Trophoblast cell (in vitro differentiated cells and primary cell): ENCODE measurements around the gene GRPEL2.

Source experiments
- DNase-seq, 2 donors: peaks; one replicate each; pipeline ENCODE4 v3.0.0-alpha.2; 2016
- H2AFZ ChIP-seq: 2 replicates; pipeline ENCODE4 v1.6.1; 2013; ENCODE audit warnings: low read length, moderate library complexity, mild to moderate bottlenecking; ENCODE audit not compliant: insufficient read depth, poor library complexity
- H2AK5ac ChIP-seq: 2 replicates; pipeline ENCODE4 v1.6.1; 2013; ENCODE audit warnings: mild to moderate bottlenecking, low read length
- H2BK120ac ChIP-seq: 2 replicates; pipeline ENCODE4 v1.6.1; 2013; ENCODE audit warnings: low read length, mild to moderate bottlenecking, moderate library complexity; ENCODE audit not compliant: insufficient read depth, poor library complexity
- H2BK12ac ChIP-seq: 2 replicates; pipeline ENCODE4 v1.6.1; 2013; ENCODE audit warnings: mild to moderate bottlenecking, low read length, moderate library complexity
- H2BK5ac ChIP-seq: 2 replicates; pipeline ENCODE4 v1.6.1; 2013; ENCODE audit warnings: low read length, low read depth, moderate library complexity, mild to moderate bottlenecking; ENCODE audit not compliant: poor library complexity
- H3K14ac ChIP-seq: 2 replicates; pipeline ENCODE4 v1.6.1; 2013; ENCODE audit warnings: mild to moderate bottlenecking, low read length
- H3K18ac ChIP-seq: 2 replicates; pipeline ENCODE4 v1.6.1; 2013; ENCODE audit warnings: mild to moderate bottlenecking, low read length
- H3K23ac ChIP-seq: 2 replicates; pipeline ENCODE4 v1.6.1; 2013; ENCODE audit warnings: low read length
- H3K27ac ChIP-seq: 2 replicates; pipeline ENCODE4 v1.5.1; 2013; ENCODE audit warnings: low read depth, mild to moderate bottlenecking, inconsistent platforms, low read length, moderate library complexity
- H3K27me3 ChIP-seq: 2 replicates; pipeline ENCODE4 v1.6.1; 2013; ENCODE audit warnings: inconsistent platforms, mild to moderate bottlenecking, low read length, moderate library complexity; ENCODE audit not compliant: insufficient read depth
- H3K36me3 ChIP-seq, 2 experiments: 1 replicate in 1 of 2; 2 replicates in 1 of 2; pipeline ENCODE4 v1.6.1; 2013; ENCODE audit warnings: low read length in 2 of 2, mild to moderate bottlenecking in 2 of 2, moderate library complexity in 1 of 2; ENCODE audit not compliant: insufficient read depth in 2 of 2, control insufficient read depth in 1 of 2
- H3K4ac ChIP-seq: 2 replicates; pipeline ENCODE4 v1.6.1; 2013; ENCODE audit warnings: low read depth, mild to moderate bottlenecking, low read length, moderate library complexity
- H3K4me1 ChIP-seq, 2 experiments: 1 replicate in 1 of 2; 2 replicates in 1 of 2; pipeline ENCODE4 v1.6.1; 2013; ENCODE audit warnings: low read length in 2 of 2, mild to moderate bottlenecking in 2 of 2, moderate library complexity in 1 of 2; ENCODE audit not compliant: insufficient read depth in 2 of 2, control insufficient read depth in 1 of 2
- H3K4me2 ChIP-seq: 2 replicates; pipeline ENCODE4 v1.6.1; 2013; ENCODE audit warnings: inconsistent platforms, mild to moderate bottlenecking, low read length, moderate library complexity
- H3K4me3 ChIP-seq: 2 replicates; pipeline ENCODE4 v1.5.1; 2013; ENCODE audit warnings: mild to moderate bottlenecking, low read depth, low read length, inconsistent platforms
- H3K79me1 ChIP-seq: one replicate; pipeline ENCODE4 v1.6.1; 2013; ENCODE audit warnings: low read length
- H3K79me2 ChIP-seq: 2 replicates; pipeline ENCODE4 v1.6.1; 2013; ENCODE audit warnings: low read length, mild to moderate bottlenecking; ENCODE audit not compliant: control insufficient read depth, insufficient read depth, poor library complexity
- H3K9ac ChIP-seq: 2 replicates; pipeline ENCODE4 v1.6.1; 2013; ENCODE audit warnings: mild to moderate bottlenecking, low read length
- H3K9me3 ChIP-seq: 2 replicates; pipeline ENCODE4 v1.6.1; 2013; ENCODE audit warnings: low read depth, mild to moderate bottlenecking, control low read depth, inconsistent platforms, low read length; ENCODE audit not compliant: insufficient read depth
- H4K12ac ChIP-seq: 2 replicates; pipeline ENCODE4 v1.6.1; 2013; ENCODE audit warnings: low read depth, mild to moderate bottlenecking, low read length, moderate library complexity
- H4K8ac ChIP-seq: 2 replicates; pipeline ENCODE4 v1.6.1; 2013; ENCODE audit warnings: low read depth, mild to moderate bottlenecking, low read length, moderate library complexity
- H4K91ac ChIP-seq: one replicate; pipeline ENCODE4 v1.6.1; 2013; ENCODE audit warnings: low read depth, mild to moderate bottlenecking, low read length, moderate library complexity
- WGBS: extraction: QIAGEN DNeasy Blood & Tissue Kit; methylation state at CpG from one replicate; pipeline ENCODE4 v1.1.7; 2013; ENCODE audit warnings: missing lambda C conversion rate; ENCODE audit not compliant: insufficient read length, insufficient coverage; ENCODE audit errors: extremely low coverage; 5-methylcytosine and 5-hydroxymethylcytosine counted together

Gene GRPEL2

DNA sequence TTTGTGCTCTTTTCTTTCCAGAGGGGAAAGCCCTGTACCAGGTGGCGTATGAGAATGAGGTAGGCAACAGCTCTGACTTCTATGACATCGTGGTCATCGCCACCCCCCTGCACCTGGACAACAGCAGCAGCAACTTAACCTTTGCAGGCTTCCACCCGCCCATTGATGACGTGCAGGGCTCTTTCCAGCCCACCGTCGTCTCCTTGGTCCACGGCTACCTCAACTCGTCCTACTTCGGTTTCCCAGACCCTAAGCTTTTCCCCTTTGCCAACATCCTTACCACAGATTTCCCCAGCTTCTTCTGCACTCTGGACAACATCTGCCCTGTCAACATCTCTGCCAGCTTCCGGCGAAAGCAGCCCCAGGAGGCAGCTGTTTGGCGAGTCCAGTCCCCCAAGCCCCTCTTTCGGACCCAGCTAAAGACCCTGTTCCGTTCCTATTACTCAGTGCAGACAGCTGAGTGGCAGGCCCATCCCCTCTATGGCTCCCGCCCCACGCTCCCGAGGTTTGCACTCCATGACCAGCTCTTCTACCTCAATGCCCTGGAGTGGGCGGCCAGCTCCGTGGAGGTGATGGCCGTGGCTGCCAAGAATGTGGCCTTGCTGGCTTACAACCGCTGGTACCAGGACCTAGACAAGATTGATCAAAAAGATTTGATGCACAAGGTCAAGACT, 22.8 kb downstream of the GRPEL2 start:
- no peak overlapping the region for H3K18ac ChIP-seq

GRCh38 chr5:149370878-149371277, 25.6 kb downstream of the GRPEL2 start:
- H3K4me2 ChIP-seq, result no peak overlapping the region
- H3K36me3 ChIP-seq, result no peaks in the 10 kb centered on the region
- H2AK5ac ChIP-seq, result no peak overlapping the region
- no peak overlapping the region for H2BK120ac ChIP-seq
- H2BK5ac ChIP-seq, result no peak overlapping the region
- no peaks in the 10 kb centered on the region for H3K79me1 ChIP-seq
- no CpG with 5 or more reads among the region's 2 CpGs for WGBS
- H3K27ac ChIP-seq, result no peak overlapping the region
- no peaks in the 10 kb centered on the region for H3K79me2 ChIP-seq
- H3K14ac ChIP-seq, result no peak overlapping the region
- H4K8ac ChIP-seq, result no peak overlapping the region
- H3K27me3 ChIP-seq, result no peaks in the 10 kb centered on the region
- no peak overlapping the region for H3K4me3 ChIP-seq
- no peak overlapping the region for H4K12ac ChIP-seq
- H3K4me1 ChIP-seq, result peaks cover 3 to 5% of the 10 kb centered on the region in 2 experiments
- no peak for DNase-seq
- H3K4ac ChIP-seq, result no peak overlapping the region
- no peak overlapping the region for H3K18ac ChIP-seq
- no peaks in the 10 kb centered on the region for H3K9me3 ChIP-seq
- no peak overlapping the region for H4K91ac ChIP-seq
- H2BK12ac ChIP-seq, result no peak overlapping the region
- no peak overlapping the region for H3K9ac ChIP-seq
- no peak overlapping the region for H2AFZ ChIP-seq
- H3K23ac ChIP-seq, result no peak overlapping the region

More for the DNA sequence above, 22.8 kb downstream of the GRPEL2 start:
- Histone ChIP-seq H3K4me1 (peaks cover 3 to 5% of the 10 kb centered on the region in 2 experiments), H4K8ac (no peak overlapping the region), H4K12ac (no peak overlapping the region), H3K9ac (no peak overlapping the region), H3K9me3 (no peaks in the 10 kb centered on the region), H3K23ac (no peak overlapping the region), H3K27me3 (no peaks in the 10 kb centered on the region), H3K4ac (no peak overlapping the region), H3K27ac (no peak overlapping the region), H3K79me2 (no peaks in the 10 kb centered on the region), H2AFZ (no peak overlapping the region), H3K36me3 (no peaks in the 10 kb centered on the region), H2BK5ac (no peak overlapping the region), H4K91ac (no peak overlapping the region), H2AK5ac (no peak overlapping the region), H3K4me2 (no peak overlapping the region), H2BK12ac (no peak overlapping the region), H3K4me3 (no peak overlapping the region), H3K79me1 (no peaks in the 10 kb centered on the region), H2BK120ac (no peak overlapping the region), H3K14ac (no peak overlapping the region)
- DNase-seq, result peak in 1 of 2 donors; percentile 24
- WGBS, result no CpG with 5 or more reads among the region's 22 CpGs

DNA sequence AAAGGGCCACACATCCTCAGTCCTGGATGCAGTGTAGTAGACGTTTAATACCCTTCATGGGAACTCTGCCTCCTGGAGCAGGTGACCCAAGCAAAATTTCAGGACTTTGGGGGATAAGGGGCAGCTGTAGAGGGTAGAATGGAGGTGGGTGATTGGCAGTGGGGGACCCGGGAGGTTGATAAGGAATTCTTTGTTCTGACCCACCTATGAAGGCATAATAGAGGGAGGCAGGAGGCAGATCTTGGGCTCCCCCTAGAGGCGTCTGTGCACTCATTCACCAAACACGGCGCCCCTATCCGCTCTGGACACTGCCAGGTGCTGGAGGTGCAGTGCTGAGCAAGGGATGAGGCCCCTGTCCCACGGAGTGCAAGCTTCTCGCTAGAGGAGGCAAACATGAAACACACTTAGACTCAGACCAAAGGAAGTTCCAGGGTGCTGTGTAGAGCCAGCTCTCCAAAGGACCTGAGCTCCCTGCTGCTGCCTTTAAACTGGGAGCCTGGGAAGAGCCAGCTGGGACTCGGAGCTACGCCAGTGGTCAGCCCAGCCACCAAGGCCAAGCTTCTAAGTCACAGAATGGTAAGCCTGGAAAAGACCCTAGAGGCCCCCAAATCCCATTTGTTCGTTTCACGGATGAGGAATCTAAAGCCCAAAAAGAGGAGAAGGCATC, 26.1 kb downstream of the GRPEL2 start:
- no peak overlapping the region for H3K4me3 ChIP-seq
- no CpG with 5 or more reads among the region's 12 CpGs for WGBS

DNA sequence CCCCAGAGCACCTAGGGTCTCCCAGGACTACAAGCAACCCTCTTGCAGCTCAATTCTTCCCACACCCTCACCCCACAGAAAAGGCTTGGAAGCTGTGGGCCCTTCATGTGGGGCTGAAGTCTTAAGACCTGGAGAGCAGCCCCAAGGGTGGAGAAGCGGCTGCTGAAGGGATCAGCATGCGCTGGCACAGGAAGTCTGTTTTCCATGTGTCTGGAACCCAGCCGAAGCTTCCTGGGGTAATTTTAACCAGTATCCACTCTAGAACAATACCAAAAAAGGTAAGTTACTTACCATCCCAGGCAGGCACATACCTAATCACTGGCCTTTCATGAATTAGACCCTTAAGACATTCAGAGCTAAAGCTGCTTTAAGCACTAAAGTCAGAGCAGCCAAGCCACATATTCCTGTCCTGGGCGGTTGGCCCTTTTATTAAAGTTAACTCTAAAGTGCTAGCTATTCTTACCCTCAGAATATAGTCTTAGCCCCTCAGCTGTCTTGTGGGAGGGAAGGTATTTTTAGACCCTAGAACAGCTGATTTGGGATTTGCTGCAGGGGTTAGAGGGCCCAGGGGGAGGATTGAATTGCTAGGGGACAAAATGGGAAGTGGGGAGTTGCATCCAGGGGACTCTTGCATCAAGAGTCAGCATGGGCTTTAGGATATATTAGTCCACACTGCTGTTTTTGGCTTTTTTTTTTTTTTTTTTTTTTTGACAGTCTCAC, 26.9 kb downstream of the GRPEL2 start:
- Histone ChIP-seq H4K91ac (no peak overlapping the region), H3K27ac (no peak overlapping the region), H3K14ac (no peak overlapping the region), H3K79me2 (no peaks in the 10 kb centered on the region), H3K9me3 (peaks cover 2% of the 10 kb centered on the region), H3K23ac (no peak overlapping the region), H4K8ac (no peak overlapping the region), H3K4me1 (peaks cover 3 to 5% of the 10 kb centered on the region in 2 experiments), H2AK5ac (no peak overlapping the region), H3K27me3 (no peaks in the 10 kb centered on the region), H3K4me2 (no peak overlapping the region), H2BK12ac (no peak overlapping the region), H3K9ac (no peak overlapping the region), H2BK120ac (no peak overlapping the region), H2AFZ (no peak overlapping the region), H3K4me3 (no peak overlapping the region), H3K36me3 (no peaks in the 10 kb centered on the region), H2BK5ac (no peak overlapping the region), H3K18ac (no peak overlapping the region), H3K79me1 (no peaks in the 10 kb centered on the region), H4K12ac (no peak overlapping the region), H3K4ac (no peak overlapping the region)
- DNase-seq, result no peak
- no CpG with 5 or more reads among the region's 4 CpGs for WGBS

More for the DNA sequence above, 26.1 kb downstream of the GRPEL2 start:
- no peaks in the 10 kb centered on the region for H3K27me3 ChIP-seq
- no peak overlapping the region for H3K9ac ChIP-seq
- H3K4me1 ChIP-seq, result peaks cover 3 to 5% of the 10 kb centered on the region in 2 experiments
- no peaks in the 10 kb centered on the region for H3K36me3 ChIP-seq
- no peak overlapping the region for H2BK120ac ChIP-seq
- H3K18ac ChIP-seq, result no peak overlapping the region
- no peaks in the 10 kb centered on the region for H3K9me3 ChIP-seq
- no peak overlapping the region for H2AFZ ChIP-seq
- no peak overlapping the region for H2BK12ac ChIP-seq
- H3K4me2 ChIP-seq, result no peak overlapping the region
- H3K27ac ChIP-seq, result no peak overlapping the region
- no peak overlapping the region for H4K12ac ChIP-seq
- no peak overlapping the region for H3K14ac ChIP-seq
- no peak overlapping the region for H4K91ac ChIP-seq
- DNase-seq, result peak; percentile 67 to 83
- no peak overlapping the region for H3K23ac ChIP-seq
- H3K79me2 ChIP-seq, result no peaks in the 10 kb centered on the region
- H3K4ac ChIP-seq, result no peak overlapping the region
- no peak overlapping the region for H2AK5ac ChIP-seq
- no peak overlapping the region for H4K8ac ChIP-seq
- no peaks in the 10 kb centered on the region for H3K79me1 ChIP-seq
- no peak overlapping the region for H2BK5ac ChIP-seq
